HG03558 (cell line): ENCODE results near the gene PALM3.

ENCODE experiments used
- ATAC-seq: cut with Tn5 transposase; IDR thresholded peaks from one replicate; pipeline ENCODE4 v1.9.1; 2021; ENCODE audit warnings: moderate number of reproducible peaks; ENCODE audit not compliant: unreplicated experiment; ENCODE audit errors: extremely low read depth

Gene PALM3

GRCh38 chr19:14005349-14006084, 56.4 kb downstream of the PALM3 start:
- ATAC-seq = no peak

- ATAC-seq = no peak
Observed at GRCh38 chr19:14004619-14005348, 57.1 kb downstream of the PALM3 start.
